ENCODE data around the gene DAAM1.

- TF ChIP-seq POLR2AphosphoS5 (IDR thresholded peaks at IDR 0.05) = no peak
- TF ChIP-seq, protein P1, sequence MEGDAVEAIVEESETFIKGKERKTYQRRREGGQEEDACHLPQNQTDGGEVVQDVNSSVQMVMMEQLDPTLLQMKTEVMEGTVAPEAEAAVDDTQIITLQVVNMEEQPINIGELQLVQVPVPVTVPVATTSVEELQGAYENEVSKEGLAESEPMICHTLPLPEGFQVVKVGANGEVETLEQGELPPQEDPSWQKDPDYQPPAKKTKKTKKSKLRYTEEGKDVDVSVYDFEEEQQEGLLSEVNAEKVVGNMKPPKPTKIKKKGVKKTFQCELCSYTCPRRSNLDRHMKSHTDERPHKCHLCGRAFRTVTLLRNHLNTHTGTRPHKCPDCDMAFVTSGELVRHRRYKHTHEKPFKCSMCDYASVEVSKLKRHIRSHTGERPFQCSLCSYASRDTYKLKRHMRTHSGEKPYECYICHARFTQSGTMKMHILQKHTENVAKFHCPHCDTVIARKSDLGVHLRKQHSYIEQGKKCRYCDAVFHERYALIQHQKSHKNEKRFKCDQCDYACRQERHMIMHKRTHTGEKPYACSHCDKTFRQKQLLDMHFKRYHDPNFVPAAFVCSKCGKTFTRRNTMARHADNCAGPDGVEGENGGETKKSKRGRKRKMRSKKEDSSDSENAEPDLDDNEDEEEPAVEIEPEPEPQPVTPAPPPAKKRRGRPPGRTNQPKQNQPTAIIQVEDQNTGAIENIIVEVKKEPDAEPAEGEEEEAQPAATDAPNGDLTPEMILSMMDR (IDR thresholded peaks at IDR 0.05) = no peak
- no peak for TF ChIP-seq POLR2A (IDR thresholded peaks at IDR 0.05)
Measured at GRCh38 chr14:59268011-59268410, 79.5 kb downstream of the DAAM1 start.

Measured in breast epithelium (tissue), 3 donors.